Activated CD8-positive, alpha-beta T cell treated with anti-CD3 and anti-CD28 coated beads for 36 hours (primary cell): ENCODE measurements around the gene CD6. TPM values are rescaled to one million over a fixed set of nuclear protein-coding genes. Genes with fewer than 3 reads are reported as not detected.

Source experiments
- ATAC-seq: fragments of 200-7000 bp; cut with Tn5 transposase; one replicate; pipeline ENCODE4 v1.10.0; 2021; ENCODE audit warnings: mild to moderate bottlenecking, moderate library complexity
- CTCF ChIA-PET: fragments of 350-600 bp; sonication (Branson Sonifier 250); formaldehyde crosslinking; loops from one replicate; lab custom pipeline; 2021; ENCODE audit warnings: antibody characterized with exemption; lab: Charles Lee
- POLR2A ChIA-PET: fragments of 350-600 bp; sonication (Branson Sonifier 250); formaldehyde crosslinking; loops from one replicate; lab custom pipeline; 2021; ENCODE audit warnings: antibody characterized with exemption; lab: Charles Lee
- DNase-seq: peaks from one replicate; pipeline ENCODE4 v3.0.0-alpha.2; 2020
- H3K27ac Mint-ChIP-seq: one replicate; pipeline ENCODE4 v1.8.0; 2021; ENCODE audit warnings: mild to moderate bottlenecking, mixed read lengths
- H3K27me3 Mint-ChIP-seq: one replicate; pipeline ENCODE4 v1.8.0; 2021; ENCODE audit warnings: mixed read lengths
- H3K36me3 Mint-ChIP-seq: one replicate; pipeline ENCODE4 v1.8.0; 2021; ENCODE audit warnings: low read depth, mixed read lengths
- H3K4me1 Mint-ChIP-seq: one replicate; pipeline ENCODE4 v1.8.0; 2021; ENCODE audit warnings: low read depth, mixed read lengths
- H3K4me3 Mint-ChIP-seq: one replicate; pipeline ENCODE4 v1.8.0; 2021; ENCODE audit warnings: mild to moderate bottlenecking, moderate library complexity, mixed read lengths
- H3K9me3 Mint-ChIP-seq: one replicate; pipeline ENCODE4 v1.8.0; 2021; ENCODE audit warnings: mixed read lengths
- intact Hi-C: fragments of 100-400 bp; cut with micrococcal nuclease; formaldehyde crosslinking; loops from one replicate; pipeline ENCODE4 v1.10.0; 2022
- total RNA-seq, 2 experiments: library from RNA; stranded (reverse); gene quantifications; one replicate each; pipeline ENCODE4 v1.2.3, GENCODE V29; 2021
- TF ChIP-seq, protein P1 (sequence below): fragments of 200-600 bp; IDR thresholded peaks from one replicate; pipeline ENCODE4 v1.8.0; 2022; ENCODE audit warnings: antibody characterized with exemption, mild to moderate bottlenecking

Gene CD6
- total RNA-seq, 2 experiments from 2014 or later = 196 to 201 TPM

DNA sequence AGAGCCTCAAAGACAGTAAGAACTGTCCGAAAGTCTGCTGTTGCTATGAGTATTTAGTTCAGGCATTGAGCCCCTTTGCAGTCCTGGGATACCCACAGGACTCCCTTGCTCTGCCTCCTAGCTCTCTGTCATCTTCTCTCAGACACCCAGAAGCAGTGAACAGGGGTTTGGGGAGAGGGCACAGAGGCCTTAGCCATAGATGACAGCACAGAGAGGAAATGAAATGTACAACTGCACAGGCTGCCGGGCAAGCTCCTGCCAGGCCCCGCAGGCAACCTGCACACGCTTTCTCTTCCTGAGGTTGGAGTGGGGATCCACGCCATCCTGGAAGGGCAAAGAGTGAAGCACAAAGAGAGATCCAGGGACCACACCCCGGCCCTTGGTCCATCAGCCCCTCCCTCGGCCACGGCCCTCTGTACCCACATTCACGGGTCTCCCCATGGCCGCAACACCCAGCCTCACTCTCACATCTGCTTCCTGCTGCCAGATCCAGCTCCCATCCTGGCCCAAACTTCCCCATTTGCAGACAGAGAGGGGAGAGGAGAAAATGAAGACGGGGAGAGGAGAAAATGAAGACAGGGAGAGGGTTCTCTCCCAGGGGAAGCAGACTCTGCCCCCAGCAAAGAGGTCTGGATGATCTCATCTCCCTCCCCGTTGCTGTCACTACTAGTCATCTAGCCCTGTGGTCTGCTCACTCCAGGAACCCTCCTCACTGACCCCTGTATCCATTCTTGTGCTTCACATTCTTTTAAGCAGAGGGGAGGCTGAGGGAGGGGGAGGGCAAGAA, 40.7 kb downstream of the CD6 start:
- POLR2A ChIA-PET = interaction anchor here (1.0 to 9.7 kb wide), 3 partner anchors 8 to 31 kb away, joined by 4 to 79 read pairs (median 4); no protein-coding TSS in a partner anchor
- Mint-ChIP-seq H3K36me3 (peaks cover 67% of the 10 kb centered on the region), H3K27me3 (no peaks in the 10 kb centered on the region), H3K4me3 (no peak overlapping the region), H3K4me1 (peaks cover 45% of the 10 kb centered on the region), H3K9me3 (no peaks in the 10 kb centered on the region), H3K27ac (peak overlapping the region; percentile 66)
- DNase-seq (no peak), ATAC-seq (no peak)
- TF ChIP-seq, protein P1, sequence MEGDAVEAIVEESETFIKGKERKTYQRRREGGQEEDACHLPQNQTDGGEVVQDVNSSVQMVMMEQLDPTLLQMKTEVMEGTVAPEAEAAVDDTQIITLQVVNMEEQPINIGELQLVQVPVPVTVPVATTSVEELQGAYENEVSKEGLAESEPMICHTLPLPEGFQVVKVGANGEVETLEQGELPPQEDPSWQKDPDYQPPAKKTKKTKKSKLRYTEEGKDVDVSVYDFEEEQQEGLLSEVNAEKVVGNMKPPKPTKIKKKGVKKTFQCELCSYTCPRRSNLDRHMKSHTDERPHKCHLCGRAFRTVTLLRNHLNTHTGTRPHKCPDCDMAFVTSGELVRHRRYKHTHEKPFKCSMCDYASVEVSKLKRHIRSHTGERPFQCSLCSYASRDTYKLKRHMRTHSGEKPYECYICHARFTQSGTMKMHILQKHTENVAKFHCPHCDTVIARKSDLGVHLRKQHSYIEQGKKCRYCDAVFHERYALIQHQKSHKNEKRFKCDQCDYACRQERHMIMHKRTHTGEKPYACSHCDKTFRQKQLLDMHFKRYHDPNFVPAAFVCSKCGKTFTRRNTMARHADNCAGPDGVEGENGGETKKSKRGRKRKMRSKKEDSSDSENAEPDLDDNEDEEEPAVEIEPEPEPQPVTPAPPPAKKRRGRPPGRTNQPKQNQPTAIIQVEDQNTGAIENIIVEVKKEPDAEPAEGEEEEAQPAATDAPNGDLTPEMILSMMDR = no peak
- CTCF ChIA-PET = interaction anchor here (0.7 to 1.4 kb wide), 3 partner anchors 42 to 175 kb away, joined by 3 to 5 read pairs (median 4); no protein-coding TSS in a partner anchor
- intact Hi-C loops = no loop called here

DNA sequence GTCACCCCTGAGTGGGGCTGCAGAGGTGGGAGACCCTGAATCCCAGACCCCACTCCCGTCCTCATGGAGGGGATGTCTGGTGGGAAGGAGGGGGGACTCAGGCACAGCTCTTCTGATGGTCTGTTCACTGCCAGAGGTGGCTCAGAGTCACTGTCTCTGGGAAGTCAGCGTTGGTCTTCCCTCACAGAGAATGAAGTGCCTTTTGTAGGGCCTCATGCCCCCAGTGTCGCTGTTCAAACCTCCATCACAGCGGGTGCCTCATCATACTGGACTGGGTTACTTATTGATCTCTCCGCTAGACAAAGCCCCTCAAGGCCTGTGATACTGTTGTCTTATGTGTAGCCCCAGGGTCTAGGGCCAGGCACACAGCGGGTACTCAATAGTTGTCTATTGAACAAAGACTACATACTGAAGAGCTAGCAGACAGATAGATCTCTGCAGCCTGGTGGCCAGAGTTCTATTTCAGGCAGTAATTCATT, 41.3 kb downstream of the CD6 start:
- Mint-ChIP-seq H3K4me3 (no peak overlapping the region), H3K4me1 (peaks cover 48% of the 10 kb centered on the region), H3K27ac (peak overlapping the region; percentile 72), H3K9me3 (no peaks in the 10 kb centered on the region), H3K27me3 (no peaks in the 10 kb centered on the region), H3K36me3 (peaks cover 67% of the 10 kb centered on the region)
- ATAC-seq = no peak
- intact Hi-C loops = no loop called here
- POLR2A ChIA-PET = interaction anchor here (1.0 to 1.5 kb wide), 3 partner anchors 8 to 31 kb away, joined by 3 to 4 read pairs (median 4); no protein-coding TSS in a partner anchor
- TF ChIP-seq, protein P1 = no peak
- DNase-seq = no peak
- CTCF ChIA-PET = no interaction called here

DNA sequence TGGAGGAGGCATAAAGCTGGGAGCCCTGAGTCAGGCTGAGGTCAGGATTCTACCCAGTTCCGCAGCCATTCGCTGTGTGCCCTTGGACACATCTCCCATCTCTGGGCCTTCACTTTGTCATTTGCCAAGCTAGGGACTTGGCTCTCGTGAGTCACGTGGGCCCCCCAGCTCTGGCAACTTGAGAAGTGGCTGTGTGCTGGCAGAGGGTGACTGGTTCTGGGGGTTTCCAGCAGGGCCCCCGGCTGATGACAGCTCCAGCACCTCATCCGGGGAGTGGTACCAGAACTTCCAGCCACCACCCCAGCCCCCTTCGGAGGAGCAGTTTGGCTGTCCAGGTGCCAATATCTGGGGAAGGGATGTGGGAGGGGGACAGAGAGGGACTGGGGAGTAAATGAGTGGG, 46.6 kb downstream of the CD6 start:
- intact Hi-C loops = no loop called here
- ATAC-seq = no peak

DNA sequence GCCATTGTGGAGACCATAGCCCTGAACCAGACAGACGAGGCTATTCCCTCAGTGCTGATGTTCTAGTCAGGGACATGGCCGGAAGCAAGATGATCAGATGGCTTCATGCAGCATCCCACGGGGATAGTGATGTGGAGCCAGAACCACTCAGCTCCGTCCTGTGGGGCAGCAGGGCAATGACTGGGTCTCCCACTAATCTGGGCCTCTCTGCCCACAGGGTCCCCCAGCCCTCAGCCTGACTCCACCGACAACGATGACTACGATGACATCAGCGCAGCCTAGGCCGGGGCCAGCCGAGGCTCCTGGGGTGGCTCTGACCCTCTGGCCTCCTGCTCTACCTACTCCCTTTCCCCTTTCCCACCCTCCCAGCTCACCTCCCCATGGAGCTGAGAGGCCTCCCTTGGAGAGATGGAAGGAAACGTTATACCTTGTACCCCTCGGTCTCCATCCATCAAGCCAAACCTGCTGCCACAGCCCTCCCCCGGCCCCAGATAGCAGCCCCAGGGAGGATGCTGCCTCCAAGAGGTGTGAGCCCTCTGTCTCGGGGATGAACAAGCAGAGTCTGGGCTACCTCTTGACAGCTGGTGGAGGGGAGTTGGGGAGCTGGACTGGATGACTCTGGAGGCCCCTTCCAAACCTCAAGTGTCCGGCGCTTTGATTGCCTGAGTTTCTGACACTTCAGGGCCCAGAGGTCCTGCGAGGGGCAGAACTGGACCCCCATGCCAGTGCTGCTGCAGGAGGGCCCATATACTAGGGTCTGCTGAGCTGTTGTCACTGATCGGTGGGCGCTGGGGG, 47.8 kb downstream of the CD6 start:
- intact Hi-C loops = no loop called here
- H3K27me3 Mint-ChIP-seq = no peaks in the 10 kb centered on the region
- no peak for ATAC-seq
- POLR2A ChIA-PET = interaction anchor here (0.9 to 8.7 kb wide), 6 partner anchors 12 to 93 kb away, joined by 3 to 79 read pairs (median 4); no protein-coding TSS in a partner anchor
- peak; percentile 31 for DNase-seq
- H3K4me3 Mint-ChIP-seq = no peak overlapping the region
- TF ChIP-seq, protein P1 = no peak
- peaks cover 64% of the 10 kb centered on the region for H3K36me3 Mint-ChIP-seq
- H3K4me1 Mint-ChIP-seq = peaks cover 63% of the 10 kb centered on the region
- peak overlapping the region; percentile 88 for H3K27ac Mint-ChIP-seq
- H3K9me3 Mint-ChIP-seq = no peaks in the 10 kb centered on the region
- CTCF ChIA-PET = interaction anchor here (0.8 to 1.3 kb wide), 6 partner anchors 13 to 95 kb away, joined by 3 to 5 read pairs (median 3); no protein-coding TSS in a partner anchor

More for the DNA sequence above, 46.6 kb downstream of the CD6 start:
- ChIA-PET POLR2A (interaction anchor here (0.5 to 8.7 kb wide), 5 partner anchors 8 to 93 kb away, joined by 3 to 79 read pairs (median 3); no protein-coding TSS in a partner anchor), CTCF (interaction anchor here (1.1 to 1.3 kb wide), 4 partner anchors 12 to 48 kb away, joined by 3 to 5 read pairs (median 3); no protein-coding TSS in a partner anchor)
- TF ChIP-seq, protein P1 = no peak
- H3K36me3 Mint-ChIP-seq = peaks cover 73% of the 10 kb centered on the region
- H3K4me1 Mint-ChIP-seq = peaks cover 56% of the 10 kb centered on the region
- H3K4me3 Mint-ChIP-seq = no peak overlapping the region
- DNase-seq = peak; percentile 47
- peak overlapping the region; percentile 58 for H3K27ac Mint-ChIP-seq
- H3K27me3 Mint-ChIP-seq = no peaks in the 10 kb centered on the region
- no peaks in the 10 kb centered on the region for H3K9me3 Mint-ChIP-seq
